K562 treated with DMSO at 1 percent for 24 hours (cell line): ENCODE results near the gene OR10A5. TPM values are rescaled to one million over a fixed set of nuclear protein-coding genes. Genes with fewer than 3 reads are reported as not detected.

Source experiments
- total RNA-seq: library from RNA; unstranded; fragments of 300-600 nt; gene quantifications from 2 replicates; pipeline ENCODE4 v1.2.3, GENCODE V29; 2022; ENCODE audit warnings: low read depth; ENCODE audit not compliant: insufficient read depth

Gene OR10A5, protein sequence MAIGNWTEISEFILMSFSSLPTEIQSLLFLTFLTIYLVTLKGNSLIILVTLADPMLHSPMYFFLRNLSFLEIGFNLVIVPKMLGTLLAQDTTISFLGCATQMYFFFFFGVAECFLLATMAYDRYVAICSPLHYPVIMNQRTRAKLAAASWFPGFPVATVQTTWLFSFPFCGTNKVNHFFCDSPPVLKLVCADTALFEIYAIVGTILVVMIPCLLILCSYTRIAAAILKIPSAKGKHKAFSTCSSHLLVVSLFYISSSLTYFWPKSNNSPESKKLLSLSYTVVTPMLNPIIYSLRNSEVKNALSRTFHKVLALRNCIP
- not detected in 2 replicates for total RNA-seq

GRCh38 chr11:6845383-6845782, at the start of gene OR10A5:
Gene OR10A5, plus strand, starts transcription at chr11:6845683. Its CDS starts 0 bp downstream, at chr11:6845683.

GRCh38 chr11:6799402-6799801, 46.1 kb upstream of the OR10A5 start, which contains the start of gene OR6A2:
Gene OR6A2, minus strand, starts transcription at chr11:6799689. Its CDS starts 3,981 bp downstream, at chr11:6795708.

GRCh38 chr11:6862961-6863360, 17.5 kb downstream of the OR10A5 start, which contains the start of gene OR10A2:
Gene OR10A2, plus strand, starts transcription at chr11:6863057. Its CDS starts 6,698 bp downstream, at chr11:6869755.

GRCh38 chr11:6876325-6876724, 30.8 kb downstream of the OR10A5 start, which contains the start of gene OR10A4:
Gene OR10A4, plus strand, starts transcription at chr11:6876625. Its CDS starts 23 bp downstream, at chr11:6876648.

DNA sequence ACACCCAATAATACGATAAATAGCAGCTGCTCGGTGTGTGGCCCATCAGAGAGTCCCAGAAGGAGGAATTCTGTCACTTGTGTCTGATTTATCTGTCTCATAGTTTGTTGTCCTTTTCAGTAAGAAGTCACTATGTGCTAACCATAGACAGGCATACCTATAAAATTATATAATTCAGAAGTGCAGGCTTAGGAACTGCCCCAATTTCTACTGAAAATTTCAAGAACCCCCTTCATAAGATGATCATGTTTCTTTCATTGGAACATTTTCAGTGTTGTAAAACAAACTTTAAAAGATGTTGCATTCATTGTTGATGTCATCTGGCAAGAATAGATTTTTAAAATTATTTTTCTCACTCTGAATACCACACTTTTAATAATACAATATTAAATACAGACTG, 46.9 kb downstream of the OR10A5 start, which contains the start of gene OR2D2:
Gene OR2D2, minus strand, starts transcription at position 101 of the 400 bp plus-strand sequence. Its CDS starts 0 bp downstream, at position 101.

Other genes with a start within 250 kb of the OR10A5 start
- gene RRP8, start 242.1 kb upstream of the OR10A5 start, total RNA-seq = 13.6 and 16.1 TPM in 2 replicates
- 119 and 121 TPM in 2 replicates for gene ILK, start 241.9 kb upstream of the OR10A5 start, total RNA-seq
- gene TAF10, start 233.5 kb upstream of the OR10A5 start, total RNA-seq = 114 and 115 TPM in 2 replicates
- gene TPP1, start 226.3 kb upstream of the OR10A5 start, total RNA-seq = 117 and 119 TPM in 2 replicates
- gene DCHS1, start 189.9 kb upstream of the OR10A5 start, total RNA-seq = 0.49 and 0.64 TPM in 2 replicates
- gene MRPL17, start 162.3 kb upstream of the OR10A5 start, total RNA-seq = 54.0 and 59.4 TPM in 2 replicates
- gene OR2AG2, start 73.7 kb upstream of the OR10A5 start, total RNA-seq = 0.21 and 0.23 TPM in 2 replicates
- gene OR2AG1, start 62.7 kb upstream of the OR10A5 start, total RNA-seq = not detected in 2 replicates
- gene OR6A2, start 46.0 kb upstream of the OR10A5 start, total RNA-seq = not detected in 2 replicates
- not detected in 2 replicates for gene OR10A2, start 17.4 kb downstream of the OR10A5 start, total RNA-seq
- gene OR10A4, start 30.9 kb downstream of the OR10A5 start, total RNA-seq = not detected in 2 replicates
- gene OR2D2, start 46.8 kb downstream of the OR10A5 start, total RNA-seq = not detected in 2 replicates
- gene OR2D3, start 75.3 kb downstream of the OR10A5 start, total RNA-seq = not detected in 2 replicates
- 4.0 and 6.3 TPM in 2 replicates for gene ZNF215, start 80.7 kb downstream of the OR10A5 start, total RNA-seq
- 0.86 TPM in 1 of 2 replicates, not detected in the other for gene ZNF214, start 174.7 kb downstream of the OR10A5 start, total RNA-seq
- gene NLRP14, start 174.8 kb downstream of the OR10A5 start, total RNA-seq = 0.15 and 0.27 TPM in 2 replicates
- gene RBMXL2, start 243.3 kb downstream of the OR10A5 start, total RNA-seq = 0.28 and 0.69 TPM in 2 replicates